Measurements from ENCODE around the gene PREX1.

- TF ChIP-seq, protein P1, sequence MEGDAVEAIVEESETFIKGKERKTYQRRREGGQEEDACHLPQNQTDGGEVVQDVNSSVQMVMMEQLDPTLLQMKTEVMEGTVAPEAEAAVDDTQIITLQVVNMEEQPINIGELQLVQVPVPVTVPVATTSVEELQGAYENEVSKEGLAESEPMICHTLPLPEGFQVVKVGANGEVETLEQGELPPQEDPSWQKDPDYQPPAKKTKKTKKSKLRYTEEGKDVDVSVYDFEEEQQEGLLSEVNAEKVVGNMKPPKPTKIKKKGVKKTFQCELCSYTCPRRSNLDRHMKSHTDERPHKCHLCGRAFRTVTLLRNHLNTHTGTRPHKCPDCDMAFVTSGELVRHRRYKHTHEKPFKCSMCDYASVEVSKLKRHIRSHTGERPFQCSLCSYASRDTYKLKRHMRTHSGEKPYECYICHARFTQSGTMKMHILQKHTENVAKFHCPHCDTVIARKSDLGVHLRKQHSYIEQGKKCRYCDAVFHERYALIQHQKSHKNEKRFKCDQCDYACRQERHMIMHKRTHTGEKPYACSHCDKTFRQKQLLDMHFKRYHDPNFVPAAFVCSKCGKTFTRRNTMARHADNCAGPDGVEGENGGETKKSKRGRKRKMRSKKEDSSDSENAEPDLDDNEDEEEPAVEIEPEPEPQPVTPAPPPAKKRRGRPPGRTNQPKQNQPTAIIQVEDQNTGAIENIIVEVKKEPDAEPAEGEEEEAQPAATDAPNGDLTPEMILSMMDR (IDR thresholded peaks at IDR 0.05): no peak
- no peak for TF ChIP-seq POLR2A (IDR thresholded peaks at IDR 0.05)
Measured at GRCh38 chr20:48791014-48791413, 36.8 kb downstream of the PREX1 start.
